D341Med (cell line): Measurements from ENCODE around the gene OR8J1.
"Not testable (repeated sequence)": the region's sequence is repeated elsewhere in the genome, so short reads cannot be mapped to it uniquely, and the experiment has no call there.

Experiments
- DNase-seq: peaks from one replicate; pipeline ENCODE4 v3.0.0; 2012; ENCODE audit warnings: low spot score

OR8J1 gene

GRCh38 chr11:56353991-56354390, at the start of gene OR8J1:
TSS of gene OR8J1 (plus strand) at chr11:56354291. CDS start at chr11:56360247, 5,956 bp downstream.
- no peak for DNase-seq

GRCh38 chr11:56307836-56308235, 46.3 kb upstream of the OR8J1 start:
- DNase-seq, result no peak

GRCh38 chr11:56314844-56315243, 39.2 kb upstream of the OR8J1 start, which contains the start of gene OR8K3:
TSS of gene OR8K3 (plus strand) at chr11:56315144. CDS start at chr11:56318307, 3,163 bp downstream.
- DNase-seq, result no peak

GRCh38 chr11:56331861-56332491, 22.1 kb upstream of the OR8J1 start:
- DNase-seq, result peak; percentile 17

- no peak for DNase-seq
These were observed 20.9 kb upstream of the OR8J1 start for GRCh38 chr11:56333156-56333555.

GRCh38 chr11:56340289-56340688, 13.8 kb upstream of the OR8J1 start:
- DNase-seq, result no peak

GRCh38 chr11:56345739-56346138, 8.4 kb upstream of the OR8J1 start, which contains the start of gene OR8K1:
TSS of gene OR8K1 (plus strand) at chr11:56346039. CDS start at chr11:56346039, 0 bp downstream.
- DNase-seq, result no peak

- no peak for DNase-seq
These were observed 21.2 kb downstream of the OR8J1 start, which contains the start of gene OR8U1 for GRCh38 chr11:56375324-56375723. TSS of gene OR8U1 (plus strand) at chr11:56375624. CDS start at chr11:56375624, 0 bp downstream.

GRCh38 chr11:56380120-56380519, 26.0 kb downstream of the OR8J1 start:
- DNase-seq, result no peak

GRCh38 chr11:56394381-56394780, 40.3 kb downstream of the OR8J1 start:
- no peak for DNase-seq

- DNase-seq, result no peak
These were observed 42.0 kb downstream of the OR8J1 start for GRCh38 chr11:56396047-56396446.

GRCh38 chr11:56401858-56402461, 47.9 kb downstream of the OR8J1 start:
- DNase-seq, result not testable (repeated sequence)

- no peak for DNase-seq
These were observed 50.3 kb downstream of the OR8J1 start for GRCh38 chr11:56404393-56404792.

GRCh38 chr11:56410801-56411200, 56.7 kb downstream of the OR8J1 start:
- no peak for DNase-seq
